Measurements from ENCODE around the gene TP53BP2.
A peak's percentile ranks its signal among the peaks of the same experiment; 100 is the strongest.
"Not testable (repeated sequence)": the region's sequence is repeated elsewhere in the genome, so short reads cannot be mapped to it uniquely, and the experiment has no call there.

The TP53BP2 gene

DNA sequence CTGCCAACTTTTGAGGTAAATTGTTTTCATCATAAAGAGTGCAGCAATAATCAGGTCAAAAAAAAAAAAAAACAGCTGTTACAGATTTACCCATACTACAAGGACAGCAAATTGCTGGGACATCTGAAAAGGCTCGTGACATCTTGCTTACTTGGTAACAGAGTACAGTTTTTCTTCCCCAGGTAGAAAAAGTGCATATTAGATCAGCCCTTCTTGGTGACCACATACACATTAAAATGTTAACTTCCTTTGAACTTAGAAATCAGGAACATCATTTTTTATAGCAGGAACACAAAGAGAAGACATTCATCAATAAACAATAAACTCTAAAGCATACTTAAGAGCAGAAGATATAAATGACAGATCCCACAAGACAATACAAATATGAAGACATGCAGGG, 16.1 kb downstream of the TP53BP2 start:
- Histone ChIP-seq H2AFZ (ENCODE audit: low read length, unreplicated experiment) (no peak overlapping the region), H3K36me3 (ENCODE audit: insufficient read depth, low read length) (0 out of 2 replicates have a peak, but pooled peaks cover 3% of the 10 kb centered on the region), H3K4me3 (ENCODE audit: low read depth, low read length) (no peak overlapping the region), H3K79me2 (ENCODE audit: control insufficient read depth, insufficient read depth, low read length, unreplicated experiment) (peaks cover 88% of the 10 kb centered on the region), H3K27ac (ENCODE audit: low read depth, low read length) (no peak overlapping the region), H3K4me1 (ENCODE audit: control insufficient read depth, insufficient read depth, low read length, unreplicated experiment) (peaks cover 39% of the 10 kb centered on the region), H3K27me3 (ENCODE audit: insufficient read depth, low read length) (no peaks in the 10 kb centered on the region)

DNA sequence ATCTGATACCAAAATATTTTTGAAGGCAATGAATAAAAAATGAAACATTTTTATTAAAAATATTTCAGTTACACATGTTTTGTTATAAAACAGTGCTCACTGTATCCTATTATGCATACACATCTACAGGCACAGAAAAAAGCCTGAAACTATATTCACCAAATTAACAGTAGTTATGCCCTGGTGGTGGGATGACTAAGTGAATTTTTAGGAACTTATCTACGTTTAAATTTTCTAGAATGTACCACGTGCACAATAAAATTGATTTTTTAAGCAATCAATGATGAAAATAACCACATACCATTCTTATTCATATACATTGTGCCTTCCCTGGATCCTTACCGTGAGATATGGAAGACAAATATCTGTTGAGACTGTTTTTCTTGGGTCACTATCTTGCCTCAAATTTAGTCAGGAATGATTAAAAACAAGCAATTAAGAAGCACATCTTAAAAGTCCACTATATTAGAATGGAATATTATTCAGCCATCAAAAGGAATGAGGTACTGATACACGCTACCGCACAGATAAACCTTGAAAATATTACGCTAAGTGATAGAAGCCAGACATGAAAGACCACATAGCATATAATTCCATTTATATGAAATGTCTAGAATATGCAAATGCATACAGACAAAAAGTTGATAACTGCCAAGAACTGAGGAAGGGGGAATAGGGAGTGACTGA, 17.4 kb downstream of the TP53BP2 start:
- H2AFZ ChIP-seq (ENCODE audit: low read length, unreplicated experiment), result no peak overlapping the region
- H3K36me3 ChIP-seq (ENCODE audit: insufficient read depth, low read length), result 0 out of 2 replicates have a peak, but pooled peaks cover 3% of the 10 kb centered on the region
- H3K79me2 ChIP-seq (ENCODE audit: control insufficient read depth, insufficient read depth, low read length, unreplicated experiment), result peaks cover 88% of the 10 kb centered on the region
- H3K27ac ChIP-seq (ENCODE audit: low read depth, low read length), result no peak overlapping the region
- peaks cover 27% of the 10 kb centered on the region for H3K4me1 ChIP-seq (ENCODE audit: control insufficient read depth, insufficient read depth, low read length, unreplicated experiment)
- H3K27me3 ChIP-seq (ENCODE audit: insufficient read depth, low read length), result no peaks in the 10 kb centered on the region
- no peak overlapping the region for H3K4me3 ChIP-seq (ENCODE audit: low read depth, low read length)

DNA sequence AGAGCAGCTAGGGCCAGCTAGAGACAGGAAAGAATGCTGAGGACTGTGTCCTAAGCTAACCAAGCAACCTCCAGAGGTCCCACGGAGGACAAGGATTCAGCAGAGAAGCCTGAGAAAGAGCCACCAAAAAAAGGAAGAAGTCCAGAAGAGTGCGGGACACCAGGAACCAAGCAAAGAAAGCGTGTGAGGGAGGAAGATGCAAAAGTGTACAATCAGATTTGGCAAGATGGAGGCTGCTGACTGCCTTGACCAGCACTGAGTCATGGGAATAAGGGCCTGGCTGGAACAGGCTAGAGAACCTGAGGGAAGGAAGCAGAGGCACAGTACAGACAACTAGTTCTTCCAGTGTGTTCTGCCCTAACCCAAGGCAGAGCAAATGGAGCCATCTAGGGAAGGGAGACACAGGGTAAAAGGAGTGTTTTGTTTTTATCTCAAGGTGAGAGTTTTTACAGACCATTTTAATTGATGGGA, 18.5 kb downstream of the TP53BP2 start:
- Histone ChIP-seq H3K4me3 (ENCODE audit: low read depth, low read length) (no peak overlapping the region), H2AFZ (ENCODE audit: low read length, unreplicated experiment) (no peak overlapping the region), H3K4me1 (ENCODE audit: control insufficient read depth, insufficient read depth, low read length, unreplicated experiment) (peaks cover 16% of the 10 kb centered on the region), H3K27me3 (ENCODE audit: insufficient read depth, low read length) (no peaks in the 10 kb centered on the region), H3K27ac (ENCODE audit: low read depth, low read length) (no peak overlapping the region), H3K36me3 (ENCODE audit: insufficient read depth, low read length) (0 out of 2 replicates have a peak, but pooled peaks cover 3% of the 10 kb centered on the region), H3K79me2 (ENCODE audit: control insufficient read depth, insufficient read depth, low read length, unreplicated experiment) (peaks cover 88% of the 10 kb centered on the region)

DNA sequence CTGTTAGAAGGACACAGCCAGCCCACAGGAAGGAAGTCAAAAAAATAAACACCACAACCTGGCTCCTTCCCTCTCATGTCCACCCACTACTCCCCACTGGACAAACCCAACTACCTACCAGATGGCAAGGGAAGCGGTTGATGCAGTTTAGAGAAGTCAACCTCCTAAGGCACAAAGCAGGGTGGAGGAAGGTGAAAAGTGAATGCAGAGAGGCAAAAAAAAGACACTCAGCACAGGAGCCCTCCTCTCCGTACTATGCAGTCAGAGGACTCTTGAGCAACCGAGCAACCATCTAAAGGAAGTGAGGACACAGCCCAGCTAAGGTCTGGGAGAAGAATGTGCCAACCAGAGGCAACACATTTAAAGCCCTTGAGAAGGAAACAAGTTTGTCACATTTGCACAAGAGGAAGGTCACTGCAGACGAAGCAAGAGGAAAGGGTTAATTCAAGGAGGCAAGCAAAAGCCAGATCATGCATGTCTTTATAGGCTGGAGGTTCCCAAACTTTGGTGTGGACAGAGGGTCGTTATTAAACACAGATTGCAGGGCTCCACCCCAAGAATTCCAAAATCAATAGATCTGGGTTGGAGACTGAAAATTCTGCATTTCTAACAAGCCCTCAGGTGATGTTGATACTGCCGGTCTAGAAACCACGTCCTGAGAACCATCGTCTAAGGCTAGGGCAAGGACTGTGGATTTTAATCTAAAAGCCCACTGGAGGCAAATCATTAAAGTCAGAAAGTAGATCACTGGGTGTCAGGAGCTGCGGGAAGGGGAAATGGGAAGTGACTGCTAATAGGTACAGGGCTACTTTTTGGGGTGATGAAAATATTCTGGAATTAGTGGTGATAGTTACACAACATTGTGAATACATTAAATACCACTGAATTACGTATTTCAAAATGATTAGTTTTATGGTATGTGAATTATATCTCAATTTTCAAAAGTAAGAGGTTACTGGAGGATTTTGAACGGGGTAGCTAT, 19.7 kb downstream of the TP53BP2 start:
- Histone ChIP-seq H3K36me3 (ENCODE audit: insufficient read depth, low read length) (0 out of 2 replicates have a peak, but pooled peaks cover 3% of the 10 kb centered on the region), H3K79me2 (ENCODE audit: control insufficient read depth, insufficient read depth, low read length, unreplicated experiment) (peaks cover 97% of the 10 kb centered on the region)

DNA sequence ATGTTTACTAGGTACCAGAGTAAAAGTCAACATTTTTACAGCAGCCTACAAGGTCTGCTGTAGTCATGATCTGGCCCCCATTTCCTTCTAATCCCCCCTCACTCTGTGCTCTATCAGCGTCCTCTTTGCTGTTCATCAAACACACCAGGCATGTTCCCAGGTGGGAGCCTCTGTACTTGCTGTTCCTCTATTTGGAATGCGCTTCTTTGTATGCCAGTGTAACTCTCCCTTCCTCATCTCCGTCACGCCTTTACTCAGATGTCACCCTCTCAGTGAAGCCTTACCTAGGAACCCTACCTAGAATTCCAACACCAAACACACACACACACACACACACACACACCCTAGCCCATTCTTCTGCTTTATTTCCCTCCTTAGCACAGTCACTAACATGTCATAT, 21.0 kb downstream of the TP53BP2 start:
- H3K4me1 ChIP-seq (ENCODE audit: control insufficient read depth, insufficient read depth, low read length, unreplicated experiment), result peaks cover 34% of the 10 kb centered on the region
- peaks cover 98% of the 10 kb centered on the region for H3K79me2 ChIP-seq (ENCODE audit: control insufficient read depth, insufficient read depth, low read length, unreplicated experiment)
- no peak overlapping the region for H3K4me3 ChIP-seq (ENCODE audit: low read depth, low read length)
- no peaks in the 10 kb centered on the region for H3K27me3 ChIP-seq (ENCODE audit: insufficient read depth, low read length)
- 0 out of 2 replicates have a peak, but pooled peaks cover 3% of the 10 kb centered on the region for H3K36me3 ChIP-seq (ENCODE audit: insufficient read depth, low read length)
- H2AFZ ChIP-seq (ENCODE audit: low read length, unreplicated experiment), result no peak overlapping the region
- no peak overlapping the region for H3K27ac ChIP-seq (ENCODE audit: low read depth, low read length)

More for the DNA sequence above, 19.7 kb downstream of the TP53BP2 start:
- H3K27ac ChIP-seq (ENCODE audit: low read depth, low read length), result no peak overlapping the region
- peaks cover 21% of the 10 kb centered on the region for H3K4me1 ChIP-seq (ENCODE audit: control insufficient read depth, insufficient read depth, low read length, unreplicated experiment)
- no peak overlapping the region for H2AFZ ChIP-seq (ENCODE audit: low read length, unreplicated experiment)
- H3K27me3 ChIP-seq (ENCODE audit: insufficient read depth, low read length), result no peaks in the 10 kb centered on the region
- no peak overlapping the region for H3K4me3 ChIP-seq (ENCODE audit: low read depth, low read length)

DNA sequence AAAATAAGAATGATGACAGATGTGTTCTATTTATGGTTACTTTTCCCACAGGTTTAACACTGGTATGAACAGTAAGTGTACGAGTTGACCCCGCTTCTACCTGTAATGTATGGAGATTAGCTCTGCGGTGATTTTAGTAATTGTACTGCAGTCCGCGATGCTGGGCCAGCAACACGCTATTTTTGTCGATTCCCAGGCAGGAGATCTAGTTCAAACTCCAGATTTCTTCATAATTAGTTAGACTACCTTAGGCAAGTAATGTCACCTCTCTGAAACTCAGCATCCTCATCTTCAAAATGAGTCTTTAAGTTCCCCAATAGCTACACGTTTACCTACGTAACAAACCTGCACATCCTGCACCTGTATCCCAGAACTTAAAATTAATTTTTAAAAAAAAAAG, 21.5 kb downstream of the TP53BP2 start:
- H3K4me3 ChIP-seq (ENCODE audit: low read depth, low read length), result no peak overlapping the region
- H3K79me2 ChIP-seq (ENCODE audit: control insufficient read depth, insufficient read depth, low read length, unreplicated experiment), result peaks cover 97% of the 10 kb centered on the region
- H3K4me1 ChIP-seq (ENCODE audit: control insufficient read depth, insufficient read depth, low read length, unreplicated experiment), result peaks cover 37% of the 10 kb centered on the region
- no peak overlapping the region for H2AFZ ChIP-seq (ENCODE audit: low read length, unreplicated experiment)
- no peak overlapping the region for H3K27ac ChIP-seq (ENCODE audit: low read depth, low read length)
- no peaks in the 10 kb centered on the region for H3K27me3 ChIP-seq (ENCODE audit: insufficient read depth, low read length)
- 0 out of 2 replicates have a peak, but pooled peaks cover 3% of the 10 kb centered on the region for H3K36me3 ChIP-seq (ENCODE audit: insufficient read depth, low read length)

DNA sequence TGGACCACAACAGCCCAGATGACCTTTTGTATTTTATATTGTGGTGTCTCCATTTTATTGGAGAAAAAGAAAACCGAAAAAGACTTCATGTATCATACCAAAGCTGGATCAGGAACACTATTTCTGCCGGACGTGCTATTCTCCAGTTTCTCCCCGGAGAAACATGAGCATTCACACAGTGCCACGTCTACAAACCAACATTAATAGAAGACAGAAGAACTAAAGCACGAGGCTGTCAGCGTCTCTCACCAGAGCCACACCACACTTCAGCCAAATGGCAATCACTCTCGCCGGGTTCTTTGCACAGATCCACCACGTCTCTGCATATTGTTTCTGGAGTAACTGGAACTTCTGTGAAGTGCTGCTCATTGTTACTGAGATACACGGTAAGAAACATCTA, 24.8 kb downstream of the TP53BP2 start:
- Histone ChIP-seq H3K36me3 (ENCODE audit: insufficient read depth, low read length) (no peaks in the 10 kb centered on the region), H2AFZ (ENCODE audit: low read length, unreplicated experiment) (peak overlapping the region; percentile 0), H3K27ac (ENCODE audit: low read depth, low read length) (peak overlapping the region; percentile 46), H3K27me3 (ENCODE audit: insufficient read depth, low read length) (no peaks in the 10 kb centered on the region), H3K79me2 (ENCODE audit: control insufficient read depth, insufficient read depth, low read length, unreplicated experiment) (peaks cover 70% of the 10 kb centered on the region), H3K4me3 (ENCODE audit: low read depth, low read length) (peak overlapping the region; percentile 67), H3K4me1 (ENCODE audit: control insufficient read depth, insufficient read depth, low read length, unreplicated experiment) (peaks cover 37% of the 10 kb centered on the region)

DNA sequence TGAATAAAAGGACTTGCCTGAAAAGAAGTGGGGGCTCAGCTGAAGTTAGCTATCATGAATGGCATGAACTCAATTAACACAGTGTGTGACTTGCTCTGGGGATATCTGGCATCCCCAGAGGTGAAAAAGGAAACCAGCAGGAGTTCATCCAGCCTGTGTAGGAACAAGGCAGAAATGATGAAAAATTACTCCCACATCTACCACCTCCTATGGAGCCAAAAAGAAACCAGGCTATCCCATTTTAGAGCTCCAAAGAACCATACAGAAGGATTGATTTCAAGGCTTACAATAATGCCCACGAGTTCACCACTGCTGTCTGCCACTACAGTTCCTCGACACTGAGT, 25.3 kb downstream of the TP53BP2 start:
- H3K36me3 ChIP-seq (ENCODE audit: insufficient read depth, low read length), result no peaks in the 10 kb centered on the region
- H3K27ac ChIP-seq (ENCODE audit: low read depth, low read length), result peak overlapping the region; percentile 46

DNA sequence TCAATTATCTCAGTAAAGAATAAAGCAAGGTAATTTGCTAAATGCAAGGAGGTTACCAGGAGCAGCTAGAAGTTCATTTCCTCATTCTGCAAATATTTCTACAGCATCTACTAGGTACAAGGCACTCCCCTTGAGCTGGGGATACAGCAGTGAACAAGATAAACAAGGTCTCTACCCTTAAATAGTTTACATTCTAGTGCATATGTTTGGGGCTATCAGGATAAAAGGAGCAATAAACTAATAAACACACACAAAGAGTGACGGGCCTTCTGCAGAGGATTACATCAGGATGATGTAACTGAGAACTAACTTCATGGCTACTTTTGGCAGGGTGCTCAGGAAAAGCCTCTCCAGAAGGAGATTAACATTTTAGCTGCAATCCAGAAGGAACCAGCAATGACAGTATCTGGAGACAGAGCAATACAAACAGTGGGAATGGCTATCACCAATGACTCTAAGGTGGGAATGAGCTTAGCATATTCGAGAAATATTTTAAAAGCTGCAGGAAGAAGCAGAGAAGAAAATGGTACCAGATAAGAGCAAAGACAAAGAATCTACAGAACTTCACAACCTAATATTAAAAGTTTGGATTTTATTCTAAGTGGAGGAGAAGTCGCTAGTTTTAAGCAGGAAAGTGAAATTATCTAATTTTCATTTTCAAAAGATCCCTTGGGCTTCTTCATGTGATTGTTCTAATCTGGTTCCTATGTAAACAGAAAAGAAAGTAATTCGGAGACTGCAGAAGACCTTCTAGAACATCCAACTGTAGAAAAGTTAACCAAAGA, 25.8 kb downstream of the TP53BP2 start:
- Histone ChIP-seq H3K4me3 (ENCODE audit: low read depth, low read length) (peak overlapping the region; percentile 67), H3K27ac (ENCODE audit: low read depth, low read length) (peak overlapping the region; percentile 46), H2AFZ (ENCODE audit: low read length, unreplicated experiment) (peak overlapping the region; percentile 46), H3K79me2 (ENCODE audit: control insufficient read depth, insufficient read depth, low read length, unreplicated experiment) (peaks cover 69% of the 10 kb centered on the region), H3K4me1 (ENCODE audit: control insufficient read depth, insufficient read depth, low read length, unreplicated experiment) (peaks cover 42% of the 10 kb centered on the region), H3K36me3 (ENCODE audit: insufficient read depth, low read length) (no peaks in the 10 kb centered on the region), H3K27me3 (ENCODE audit: insufficient read depth, low read length) (no peaks in the 10 kb centered on the region)

More for the DNA sequence above, 25.3 kb downstream of the TP53BP2 start:
- peaks cover 37% of the 10 kb centered on the region for H3K4me1 ChIP-seq (ENCODE audit: control insufficient read depth, insufficient read depth, low read length, unreplicated experiment)
- no peaks in the 10 kb centered on the region for H3K27me3 ChIP-seq (ENCODE audit: insufficient read depth, low read length)
- peaks cover 70% of the 10 kb centered on the region for H3K79me2 ChIP-seq (ENCODE audit: control insufficient read depth, insufficient read depth, low read length, unreplicated experiment)
- peak overlapping the region; percentile 0 for H2AFZ ChIP-seq (ENCODE audit: low read length, unreplicated experiment)
- peak overlapping the region; percentile 67 for H3K4me3 ChIP-seq (ENCODE audit: low read depth, low read length)

DNA sequence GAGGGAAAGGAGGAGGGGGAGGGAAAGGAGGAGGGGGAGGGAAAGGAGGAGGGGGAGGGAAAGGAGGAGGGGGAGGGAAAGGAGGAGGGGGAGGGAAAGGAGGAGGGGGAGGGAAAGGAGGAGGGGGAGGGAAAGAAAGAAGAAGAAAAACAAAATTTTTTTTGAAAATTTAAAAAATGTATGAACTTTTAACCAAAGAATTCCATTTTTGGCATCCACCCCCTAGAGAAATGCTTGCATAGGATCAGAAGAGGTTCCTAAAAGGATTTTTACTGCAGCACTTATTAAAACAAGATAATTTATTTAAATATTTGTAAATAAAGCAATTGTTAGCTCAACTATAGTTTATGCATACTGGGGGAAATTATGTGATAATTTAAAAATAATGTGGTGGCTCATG, 28.5 kb downstream of the TP53BP2 start:
- not testable (repeated sequence) for H3K27ac ChIP-seq (ENCODE audit: low read depth, low read length); H3K27me3 ChIP-seq (ENCODE audit: insufficient read depth, low read length); H2AFZ ChIP-seq (ENCODE audit: low read length, unreplicated experiment); H3K4me3 ChIP-seq (ENCODE audit: low read depth, low read length); H3K36me3 ChIP-seq (ENCODE audit: insufficient read depth, low read length)
- peaks cover 45% of the 10 kb centered on the region for H3K79me2 ChIP-seq (ENCODE audit: control insufficient read depth, insufficient read depth, low read length, unreplicated experiment)
- peaks cover 43% of the 10 kb centered on the region for H3K4me1 ChIP-seq (ENCODE audit: control insufficient read depth, insufficient read depth, low read length, unreplicated experiment)

All from ACC112 (cell line).